HG02884 (cell line): ENCODE measurements around the gene COG4.
"Not testable (repeated sequence)": the region's sequence is repeated elsewhere in the genome, so short reads cannot be mapped to it uniquely, and the experiment has no call there.

Source experiments
- ATAC-seq: cut with Tn5 transposase; IDR thresholded peaks from one replicate; pipeline ENCODE4 v1.9.1; 2021; ENCODE audit warnings: mild to moderate bottlenecking, moderate library complexity; ENCODE audit not compliant: unreplicated experiment

The COG4 gene

DNA sequence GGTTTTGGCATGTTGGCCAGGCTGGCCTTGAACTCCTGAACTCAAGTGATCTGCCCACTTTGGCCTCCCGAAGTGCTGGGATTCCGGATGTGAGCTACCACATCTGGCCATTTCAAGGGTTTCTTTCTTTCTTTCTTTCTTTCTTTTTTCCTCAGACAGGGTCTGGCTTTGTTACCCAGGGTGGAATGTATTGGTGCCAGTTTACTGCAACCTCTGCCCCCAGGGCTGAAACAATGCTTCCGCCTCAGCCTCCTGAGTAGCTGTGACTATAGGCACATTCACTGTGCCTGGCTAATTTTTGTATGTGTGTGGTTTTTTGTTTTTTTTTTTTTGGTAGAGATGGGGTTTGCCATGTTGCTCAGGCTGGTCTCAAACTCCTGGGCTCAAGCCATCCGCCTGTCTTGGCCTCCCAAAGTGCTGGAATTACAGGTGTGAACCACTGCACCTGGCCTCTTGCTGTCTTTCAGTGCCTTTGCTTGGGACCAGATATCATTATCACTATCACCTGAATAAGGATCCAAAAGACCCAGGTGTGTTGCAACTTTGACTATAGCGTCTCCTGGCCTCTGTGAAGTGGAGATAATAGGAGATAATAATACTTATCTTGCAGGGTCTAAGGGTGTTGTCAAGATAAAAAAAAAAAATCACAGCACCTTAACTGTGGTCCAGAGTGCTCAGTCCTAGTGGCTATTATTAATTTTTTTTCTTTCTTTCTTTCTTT is 65.7 kb downstream of the COG4 start:
- no peak for ATAC-seq

GRCh38 chr16:70455910-70456309 is 67.4 kb downstream of the COG4 start:
- no peak for ATAC-seq

- ATAC-seq = peak; percentile 79
Measured at GRCh38 chr16:70454222-70455034, 68.9 kb downstream of the COG4 start, which contains the start of gene FCSK. Gene FCSK, plus strand, starts transcription at chr16:70454595. Its CDS starts 8,596 bp downstream, at chr16:70463191.

- ATAC-seq = no peak
Measured at GRCh38 chr16:70453892-70454221, 69.5 kb downstream of the COG4 start.

DNA sequence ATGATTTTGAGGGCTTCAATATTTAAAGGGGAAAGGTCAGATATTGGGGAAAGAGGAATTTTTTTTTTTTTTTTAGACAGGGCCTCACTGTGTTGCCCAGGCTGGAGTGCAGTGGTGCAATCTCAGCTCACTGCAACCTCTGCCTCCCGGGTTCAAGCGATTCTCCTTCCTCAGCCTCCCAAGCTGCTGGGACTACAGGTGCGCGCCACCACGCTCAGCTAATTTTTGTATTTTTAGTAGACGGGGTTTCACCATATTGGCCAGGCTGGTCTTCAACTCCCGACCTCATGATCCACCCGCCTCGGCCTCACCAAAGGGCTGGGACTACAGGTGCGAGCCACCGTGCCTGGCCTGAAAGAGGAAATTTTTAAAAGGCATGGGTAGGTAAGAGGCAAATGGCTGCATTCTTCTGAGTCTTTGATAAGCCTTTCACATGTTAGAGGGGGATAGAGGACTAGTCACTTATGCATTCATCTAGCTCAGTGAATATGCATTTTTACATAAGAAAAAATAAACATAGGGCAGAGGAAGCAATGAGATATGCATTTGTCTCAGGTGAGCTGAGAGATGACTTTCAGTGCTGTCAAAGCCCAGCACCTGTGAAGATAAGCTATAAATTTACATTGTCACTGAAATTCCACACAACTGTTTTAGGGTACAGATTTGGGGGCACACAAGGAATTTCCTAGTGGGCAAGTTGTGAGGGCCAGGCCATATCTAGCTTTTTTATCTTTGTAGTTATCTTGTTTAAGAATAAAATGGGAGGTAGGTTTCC is 70.0 kb downstream of the COG4 start:
- no peak for ATAC-seq

- not testable (repeated sequence) for ATAC-seq
Measured at GRCh38 chr16:70451004-70451340, 72.4 kb downstream of the COG4 start.

DNA sequence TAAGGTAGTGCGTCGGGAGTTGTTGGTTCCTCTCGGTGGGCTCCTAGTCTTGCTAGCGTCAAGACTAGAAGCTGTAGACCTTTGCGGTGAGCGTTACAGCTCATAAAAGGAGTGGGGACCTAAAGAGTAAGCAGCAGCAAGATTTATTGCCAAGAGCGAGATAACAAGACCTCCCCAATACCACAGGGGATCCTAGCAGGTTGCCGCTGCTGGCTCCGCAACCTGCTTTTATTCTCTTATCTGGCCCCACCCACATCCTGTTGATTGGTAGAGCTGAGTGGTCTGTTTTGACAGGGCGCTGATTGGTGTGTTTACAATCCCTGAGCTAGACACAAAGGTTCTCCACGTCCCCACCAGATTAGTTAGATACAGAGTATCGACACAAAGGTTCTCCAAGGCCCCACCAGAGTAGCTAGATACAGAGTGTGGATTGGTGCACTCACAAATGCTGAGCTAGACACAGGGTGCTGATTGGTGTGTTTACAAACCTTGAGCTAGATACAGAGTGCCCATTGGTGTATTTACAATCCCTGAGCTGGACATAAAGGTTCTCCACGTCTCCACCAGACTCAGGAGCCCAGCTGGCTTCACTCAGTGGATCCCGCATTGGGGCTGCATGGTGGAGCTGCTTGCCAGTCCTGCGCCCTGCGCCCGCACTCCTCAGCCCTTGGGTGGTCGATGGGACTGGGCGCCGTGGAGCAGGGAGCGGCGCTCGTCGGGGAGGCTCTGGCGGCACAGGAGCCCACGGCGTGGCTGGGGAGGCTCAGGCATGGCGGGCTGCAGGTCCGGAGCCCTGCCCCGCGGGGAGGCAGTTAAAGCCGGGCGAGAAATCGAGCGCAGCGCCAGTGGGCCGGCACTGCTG is 73.0 kb downstream of the COG4 start:
- ATAC-seq = not testable (repeated sequence)

GRCh38 chr16:70448075-70448474 is 75.3 kb downstream of the COG4 start:
- no peak for ATAC-seq

- no peak for ATAC-seq
Measured at GRCh38 chr16:70444249-70445063, 78.9 kb downstream of the COG4 start.

GRCh38 chr16:70442344-70442743 is 81.0 kb downstream of the COG4 start:
- no peak for ATAC-seq

DNA sequence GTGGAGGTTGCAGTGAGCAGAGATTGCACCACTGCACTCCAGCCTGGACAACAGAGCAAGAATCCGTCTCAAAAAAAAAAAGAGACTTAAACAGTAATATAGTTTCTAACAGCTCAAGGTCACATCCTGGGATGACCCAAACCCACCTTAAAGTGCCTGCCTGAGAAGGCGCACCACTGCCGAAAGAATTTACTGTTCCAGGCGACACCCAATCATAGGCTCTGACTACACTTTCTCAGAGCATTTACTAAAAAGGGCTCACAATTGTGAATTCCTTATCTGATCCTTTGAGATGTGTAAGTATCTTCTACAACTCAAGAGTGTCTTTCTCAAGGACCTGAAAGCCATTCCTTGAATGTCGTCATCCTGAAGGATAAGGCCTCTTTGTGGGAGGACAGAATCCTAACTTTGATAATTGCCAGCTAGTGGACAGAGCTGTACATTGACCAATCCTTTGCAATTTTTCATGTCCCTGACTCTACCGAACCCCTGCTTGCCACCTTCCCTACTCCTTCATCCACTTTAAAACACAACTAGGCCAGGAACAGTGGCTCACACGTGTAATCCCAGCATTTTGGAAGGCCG is 81.9 kb downstream of the COG4 start:
- no peak for ATAC-seq

GRCh38 chr16:70440009-70440692 is 83.2 kb downstream of the COG4 start:
- ATAC-seq = no peak

GRCh38 chr16:70438969-70439862 is 84.1 kb downstream of the COG4 start, which contains the start of gene ST3GAL2:
Gene ST3GAL2, minus strand, starts transcription at chr16:70439100. Its CDS starts 40,570 bp downstream, at chr16:70398530.
- peak; percentile 68 for ATAC-seq

DNA sequence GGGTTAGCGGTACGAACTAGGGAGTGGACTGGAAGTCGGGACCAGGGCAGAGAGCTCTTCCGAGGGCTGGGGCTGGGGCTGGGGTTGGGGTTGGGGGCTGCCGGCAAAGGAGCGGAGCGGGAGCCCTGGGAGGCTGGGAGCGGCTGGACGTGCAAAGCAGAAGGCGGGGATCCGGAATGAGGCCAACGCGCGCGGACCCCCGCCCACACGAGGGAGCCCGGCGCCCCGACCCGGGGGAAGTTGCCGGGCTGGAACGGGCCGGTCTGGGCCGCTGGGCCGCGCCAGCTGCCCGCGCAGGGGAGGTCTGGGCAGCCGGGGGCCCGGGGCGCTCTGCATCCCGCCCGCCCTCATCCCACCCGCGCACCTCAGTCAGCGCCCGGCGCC is 84.8 kb downstream of the COG4 start:
- no peak for ATAC-seq

DNA sequence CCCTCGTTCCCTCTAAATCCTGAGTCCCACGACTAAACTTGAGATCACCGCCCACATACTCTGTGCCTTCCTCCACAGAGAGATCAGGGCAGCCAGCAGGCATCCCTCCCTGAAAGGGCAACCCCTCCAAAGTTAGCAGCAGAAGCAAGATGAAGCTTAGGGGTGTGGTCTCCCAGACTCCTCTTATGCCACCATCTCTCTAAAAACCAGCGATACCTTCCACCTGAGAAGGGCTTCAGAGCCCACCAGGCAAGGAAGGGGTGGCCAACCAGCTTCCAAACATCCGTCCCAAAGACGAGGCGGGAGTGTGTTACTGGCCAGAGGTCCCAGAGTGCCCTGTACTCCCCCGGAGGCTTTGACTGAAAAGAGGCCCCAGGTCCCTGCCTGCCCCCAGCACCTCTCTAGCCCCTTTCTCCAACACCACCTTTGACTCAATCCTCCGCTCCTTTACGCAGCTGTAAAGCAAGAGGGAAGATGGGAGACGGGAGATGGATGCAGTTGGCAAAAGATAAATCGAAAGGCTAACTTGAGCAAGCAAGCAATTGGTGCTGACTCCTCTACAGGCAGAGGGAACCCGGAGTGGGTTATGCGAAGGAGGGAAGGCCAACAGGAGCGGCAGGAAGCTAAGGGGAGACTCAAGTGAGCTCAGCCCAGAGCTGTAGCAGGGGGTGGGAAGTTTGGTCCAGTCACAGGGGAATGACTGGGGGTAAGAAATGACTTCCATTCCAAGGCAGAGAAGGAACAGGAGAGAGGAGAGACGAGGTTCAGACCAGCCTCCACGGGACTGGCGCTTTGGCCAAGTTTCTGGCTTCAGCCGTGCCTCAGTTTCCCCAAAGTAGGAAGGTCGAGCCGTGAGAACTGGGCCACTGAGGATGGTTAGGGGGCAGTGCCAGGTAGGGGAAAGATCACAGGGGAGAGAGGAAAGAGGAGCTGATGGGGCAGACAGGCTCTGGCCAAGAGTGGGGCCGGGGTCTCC is 85.5 kb downstream of the COG4 start:
- ATAC-seq = no peak

GRCh38 chr16:70437017-70437581 is 86.3 kb downstream of the COG4 start:
- ATAC-seq = no peak
